ENCODE data around the gene CROT. TPM values are rescaled to one million over a fixed set of nuclear protein-coding genes. Genes with fewer than 3 reads are reported as not detected.
"Not testable (repeated sequence)": the region's sequence is repeated elsewhere in the genome, so short reads cannot be mapped to it uniquely, and the experiment has no call there.

Gene CROT
- total RNA-seq, 1 donor from 2014 or later, result 18.8 TPM

DNA sequence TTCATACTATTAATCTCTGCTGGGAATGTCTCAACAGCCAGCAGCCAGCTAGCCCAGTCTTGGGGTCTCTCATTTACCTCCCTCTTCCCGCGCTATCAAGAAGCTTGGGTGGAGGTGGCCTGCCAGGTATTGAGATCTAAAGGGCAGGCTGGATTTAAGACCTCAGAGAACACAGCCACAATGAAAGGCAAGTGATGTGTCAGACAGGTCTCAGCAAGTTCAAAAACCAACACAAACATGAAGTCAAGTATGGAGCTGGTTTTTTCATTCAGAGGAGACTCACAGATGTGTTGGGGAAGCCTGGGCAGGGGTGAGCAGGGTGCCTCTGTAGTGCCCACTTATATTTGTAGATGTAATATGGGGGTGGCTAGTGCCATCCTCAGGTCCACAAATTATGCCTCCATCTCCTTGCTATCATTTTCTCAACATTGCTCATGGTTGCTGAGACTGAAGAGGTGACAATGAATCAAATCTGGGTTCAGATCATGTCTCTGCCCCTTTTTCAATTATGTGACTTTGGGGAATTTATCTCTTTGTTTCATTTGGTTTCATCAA is 27.7 kb upstream of the CROT start:
- Histone ChIP-seq H3K9ac (ENCODE audit: low read length) (no peak overlapping the region), H4K20me1 (ENCODE audit: insufficient read depth, low read length) (no peaks in the 10 kb centered on the region), H3K9me3 (ENCODE audit: insufficient read depth, low read depth, low read length) (no peaks in the 10 kb centered on the region), H3K36me3 (ENCODE audit: insufficient read depth, low read length) (no peaks in the 10 kb centered on the region), H3K4me3 (ENCODE audit: insufficient read depth, low read depth, low read length) (no peak overlapping the region), H3K27ac (ENCODE audit: low read depth, low read length) (no peak overlapping the region), H3K27me3 (ENCODE audit: insufficient read depth, low read length) (no peaks in the 10 kb centered on the region), H3K4me1 (ENCODE audit: insufficient read depth, low read length) (peaks cover 7% of the 10 kb centered on the region), H2AFZ (ENCODE audit: low read depth, low read length) (no peak overlapping the region), H3K4me2 (ENCODE audit: low read length) (no peak overlapping the region), H3K79me2 (ENCODE audit: insufficient read depth, low read length) (no peaks in the 10 kb centered on the region)
- FAIRE-seq (no peak), DNase-seq (ENCODE audit: low read depth) (no peak)
- Mint-ChIP-seq H3K36me3 (ENCODE audit: low read depth, unreplicated experiment) (peaks cover 4% of the 10 kb centered on the region), H3K9me3 (ENCODE audit: unreplicated experiment) (peaks cover 8% of the 10 kb centered on the region), H3K27ac (ENCODE audit: unreplicated experiment) (no peak overlapping the region), H3K4me1 (ENCODE audit: low read depth, unreplicated experiment) (peaks cover 7% of the 10 kb centered on the region), H3K4me3 (ENCODE audit: unreplicated experiment) (no peak overlapping the region), H3K27me3 (ENCODE audit: low read depth, unreplicated experiment) (no peaks in the 10 kb centered on the region)
- TF ChIP-seq, protein P1, sequence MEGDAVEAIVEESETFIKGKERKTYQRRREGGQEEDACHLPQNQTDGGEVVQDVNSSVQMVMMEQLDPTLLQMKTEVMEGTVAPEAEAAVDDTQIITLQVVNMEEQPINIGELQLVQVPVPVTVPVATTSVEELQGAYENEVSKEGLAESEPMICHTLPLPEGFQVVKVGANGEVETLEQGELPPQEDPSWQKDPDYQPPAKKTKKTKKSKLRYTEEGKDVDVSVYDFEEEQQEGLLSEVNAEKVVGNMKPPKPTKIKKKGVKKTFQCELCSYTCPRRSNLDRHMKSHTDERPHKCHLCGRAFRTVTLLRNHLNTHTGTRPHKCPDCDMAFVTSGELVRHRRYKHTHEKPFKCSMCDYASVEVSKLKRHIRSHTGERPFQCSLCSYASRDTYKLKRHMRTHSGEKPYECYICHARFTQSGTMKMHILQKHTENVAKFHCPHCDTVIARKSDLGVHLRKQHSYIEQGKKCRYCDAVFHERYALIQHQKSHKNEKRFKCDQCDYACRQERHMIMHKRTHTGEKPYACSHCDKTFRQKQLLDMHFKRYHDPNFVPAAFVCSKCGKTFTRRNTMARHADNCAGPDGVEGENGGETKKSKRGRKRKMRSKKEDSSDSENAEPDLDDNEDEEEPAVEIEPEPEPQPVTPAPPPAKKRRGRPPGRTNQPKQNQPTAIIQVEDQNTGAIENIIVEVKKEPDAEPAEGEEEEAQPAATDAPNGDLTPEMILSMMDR (IDR thresholded peaks at IDR 0.05; ENCODE audit: insufficient read depth, low read depth, low read length), result no peak
- no peak for TF ChIP-seq EZH2 (IDR thresholded peaks at IDR 0.05; ENCODE audit: insufficient read depth, low read length)

DNA sequence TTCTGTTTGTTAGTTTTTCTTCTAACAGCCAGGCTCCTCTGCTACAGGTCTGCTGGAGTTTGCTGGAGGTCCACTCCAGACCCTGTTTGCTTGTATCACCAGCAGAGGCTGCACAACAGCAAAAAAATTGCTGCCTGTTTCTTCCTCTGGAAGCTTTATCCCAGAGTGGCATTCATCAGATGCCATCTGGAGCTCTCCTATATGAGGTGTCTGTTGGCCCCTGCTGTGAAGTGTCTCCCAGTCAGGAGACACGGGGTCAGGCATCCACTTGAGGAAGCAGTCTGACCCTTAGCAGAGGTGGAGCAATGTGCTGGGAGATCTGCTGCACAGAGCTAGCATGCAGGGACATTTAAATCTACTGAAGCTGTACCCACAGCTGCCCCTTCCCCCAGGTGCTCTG is 26.7 kb upstream of the CROT start:
- Histone ChIP-seq H4K20me1 (ENCODE audit: insufficient read depth, low read length) (no peaks in the 10 kb centered on the region), H3K27me3 (ENCODE audit: insufficient read depth, low read length) (no peaks in the 10 kb centered on the region), H2AFZ (ENCODE audit: low read depth, low read length) (no peak overlapping the region), H3K36me3 (ENCODE audit: insufficient read depth, low read length) (no peaks in the 10 kb centered on the region), H3K9me3 (ENCODE audit: insufficient read depth, low read depth, low read length) (peaks cover 2% of the 10 kb centered on the region), H3K4me2 (ENCODE audit: low read length) (no peak overlapping the region), H3K79me2 (ENCODE audit: insufficient read depth, low read length) (no peaks in the 10 kb centered on the region), H3K9ac (ENCODE audit: low read length) (no peak overlapping the region), H3K4me1 (ENCODE audit: insufficient read depth, low read length) (peaks cover 7% of the 10 kb centered on the region), H3K27ac (ENCODE audit: low read depth, low read length) (no peak overlapping the region), H3K4me3 (ENCODE audit: insufficient read depth, low read depth, low read length) (no peak overlapping the region)
- no peak for DNase-seq (ENCODE audit: low read depth)
- no peaks in the 10 kb centered on the region for H3K27me3 Mint-ChIP-seq (ENCODE audit: low read depth, unreplicated experiment)
- TF ChIP-seq, protein P1 (IDR thresholded peaks at IDR 0.05; ENCODE audit: insufficient read depth, low read depth, low read length), result no peak
- no peak for TF ChIP-seq EZH2 (IDR thresholded peaks at IDR 0.05; ENCODE audit: insufficient read depth, low read length)
- FAIRE-seq, result no peak
- no peak overlapping the region for H3K27ac Mint-ChIP-seq (ENCODE audit: unreplicated experiment)
- H3K4me3 Mint-ChIP-seq (ENCODE audit: unreplicated experiment), result no peak overlapping the region
- H3K4me1 Mint-ChIP-seq (ENCODE audit: low read depth, unreplicated experiment), result peaks cover 7% of the 10 kb centered on the region
- peaks cover 7% of the 10 kb centered on the region for H3K36me3 Mint-ChIP-seq (ENCODE audit: low read depth, unreplicated experiment)
- H3K9me3 Mint-ChIP-seq (ENCODE audit: unreplicated experiment), result peaks cover 12% of the 10 kb centered on the region

DNA sequence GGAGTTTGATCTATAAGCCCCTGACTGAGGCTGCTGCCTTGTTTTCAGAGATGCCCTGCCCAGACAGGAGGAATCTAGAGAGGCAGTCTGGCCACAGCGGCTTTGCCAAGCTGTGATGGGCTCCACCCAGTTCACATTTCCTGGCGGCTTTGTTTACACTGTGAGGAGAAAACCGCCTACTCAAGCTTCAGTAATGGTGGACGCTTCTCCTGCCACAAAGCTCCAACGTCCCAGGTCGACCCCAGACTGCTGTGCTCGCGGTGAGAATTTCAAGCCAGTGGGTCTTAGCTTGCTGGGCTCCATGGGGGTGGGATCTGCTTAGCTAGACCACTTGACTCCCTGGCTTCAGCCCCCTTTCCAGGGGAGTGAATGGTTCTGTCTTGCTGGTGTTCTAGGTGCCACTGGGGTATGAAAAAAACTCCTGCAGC is 26.3 kb upstream of the CROT start:
- H3K4me1 ChIP-seq (ENCODE audit: insufficient read depth, low read length); H4K20me1 ChIP-seq (ENCODE audit: insufficient read depth, low read length); H2AFZ ChIP-seq (ENCODE audit: low read depth, low read length); H3K4me3 ChIP-seq (ENCODE audit: insufficient read depth, low read depth, low read length); FAIRE-seq; H3K27me3 Mint-ChIP-seq (ENCODE audit: low read depth, unreplicated experiment); H3K4me3 Mint-ChIP-seq (ENCODE audit: unreplicated experiment); H3K36me3 Mint-ChIP-seq (ENCODE audit: low read depth, unreplicated experiment); H3K36me3 ChIP-seq (ENCODE audit: insufficient read depth, low read length); H3K9ac ChIP-seq (ENCODE audit: low read length); H3K4me2 ChIP-seq (ENCODE audit: low read length); H3K27ac Mint-ChIP-seq (ENCODE audit: unreplicated experiment); H3K27me3 ChIP-seq (ENCODE audit: insufficient read depth, low read length); H3K79me2 ChIP-seq (ENCODE audit: insufficient read depth, low read length); H3K9me3 ChIP-seq (ENCODE audit: insufficient read depth, low read depth, low read length); H3K27ac ChIP-seq (ENCODE audit: low read depth, low read length); H3K4me1 Mint-ChIP-seq (ENCODE audit: low read depth, unreplicated experiment): not testable (repeated sequence)
- H3K9me3 Mint-ChIP-seq (ENCODE audit: unreplicated experiment), result peaks cover 12% of the 10 kb centered on the region
- peak; percentile 7 for DNase-seq (ENCODE audit: low read depth)

All from astrocyte (in vitro differentiated cells and primary cell).